Endothelial cell of umbilical vein (primary cell): ENCODE data around the gene TMEM107. TPM values are rescaled to one million over a fixed set of nuclear protein-coding genes. Genes with fewer than 3 reads are reported as not detected.

Source experiments
- BruUV-seq: library from RNA; stranded (reverse); fragments of 400-500 nt; replicated peaks from 2 replicates; lab custom pipeline; 2021; lab: Mats Ljungman, UMichigan
- CTCF ChIA-PET: fragments of 300-600, 350-600 bp; sonication (Branson Sonifier 250); formaldehyde crosslinking; loops from one replicate; lab custom pipeline; 2021; ENCODE audit warnings: antibody characterized with exemption, inconsistent platforms; lab: Charles Lee
- POLR2A ChIA-PET: fragments of 300-600, 350-600 bp; sonication (Branson Sonifier 250); formaldehyde crosslinking; loops from one replicate; lab custom pipeline; 2021; ENCODE audit warnings: antibody characterized with exemption, inconsistent platforms; lab: Charles Lee
- DNase-seq: peaks from one replicate; pipeline ENCODE4 v3.0.0-alpha.2; 2011; ENCODE audit warnings: low read depth, low spot score
- FAIRE-seq: peaks from 2 replicates; lab custom pipeline; 2011; peaks lifted over from hg19 to GRCh38; lab: Jason Lieb, UNC
- H2AFZ ChIP-seq: 2 replicates; pipeline ENCODE4 v1.6.0; 2012; ENCODE audit warnings: low read depth, low read length, control low read depth, inconsistent platforms
- H3K27ac ChIP-seq: 2 replicates; pipeline ENCODE4 v1.5.1; 2011; ENCODE audit warnings: low read depth, mild to moderate bottlenecking, control low read depth, low read length, moderate library complexity; ENCODE audit not compliant: insufficient read depth
- H3K27me3 ChIP-seq, 2 experiments: 2 replicates each; pipeline versions ENCODE4 v1.6.0 to v1.6.1; 2011; ENCODE audit warnings: low read length in 2 of 2, mixed read lengths in 1 of 2; ENCODE audit not compliant: control insufficient read depth in 2 of 2, insufficient read depth in 2 of 2
- H3K36me3 ChIP-seq, 2 experiments: 2 replicates in 1 of 2; 3 replicates in 1 of 2; pipeline ENCODE4 v1.5.1; 2011; ENCODE audit warnings: low read length in 2 of 2, mild to moderate bottlenecking in 1 of 2, moderate library complexity in 1 of 2; ENCODE audit not compliant: control insufficient read depth in 2 of 2, insufficient read depth in 2 of 2; ENCODE audit errors: extremely low read depth in 1 of 2
- H3K4me1 ChIP-seq: 3 replicates; pipeline ENCODE4 v1.5.1; 2011; ENCODE audit warnings: mild to moderate bottlenecking, low read length; ENCODE audit not compliant: control insufficient read depth, insufficient read depth; ENCODE audit errors: extremely low read depth
- H3K4me2 ChIP-seq: 2 replicates; pipeline ENCODE4 v1.6.1; 2011; ENCODE audit warnings: low read length, control low read depth, mixed read lengths; ENCODE audit not compliant: insufficient read depth
- H3K4me3 ChIP-seq, 3 experiments: fragments of 200-600 bp in 1 of 3; sonication (generic), shearing (Covaris generic) in 1 of 3; replicated peaks in 1 of 3; 2 replicates each; pipeline ENCODE4 v1.5.1; 2011 to 2016; ENCODE audit warnings: control low read depth in 3 of 3, low read length in 3 of 3, mild to moderate bottlenecking in 2 of 3, inconsistent platforms in 1 of 3, low read depth in 1 of 3, moderate library complexity in 1 of 3; ENCODE audit not compliant: insufficient read depth in 1 of 3
- H3K79me2 ChIP-seq: 2 replicates; pipeline ENCODE4 v1.6.0; 2012; ENCODE audit warnings: low read length, inconsistent platforms; ENCODE audit not compliant: control insufficient read depth, insufficient read depth
- H3K9ac ChIP-seq: replicated peaks from 2 replicates; pipeline ENCODE3; 2011; ENCODE audit warnings: low read length, control low read depth; ENCODE audit not compliant: insufficient read depth; ENCODE audit errors: extremely low read depth
- H3K9me1 ChIP-seq: replicated peaks from 3 replicates; pipeline ENCODE4 v1.6.0; 2011; ENCODE audit warnings: mild to moderate bottlenecking, low read length; ENCODE audit not compliant: control insufficient read depth, insufficient read depth; ENCODE audit errors: extremely low read depth
- H3K9me3 ChIP-seq: replicated peaks from 2 replicates; pipeline ENCODE4 v1.5.1; 2012; ENCODE audit warnings: low read length, inconsistent platforms; ENCODE audit not compliant: control insufficient read depth, insufficient read depth
- H4K20me1 ChIP-seq: replicated peaks from 2 replicates; pipeline ENCODE3; 2011; ENCODE audit warnings: mild to moderate bottlenecking, low read length; ENCODE audit not compliant: control insufficient read depth, insufficient read depth; ENCODE audit errors: extremely low read depth
- EZH2 ChIP-seq: IDR thresholded peaks from 2 replicates; pipeline ENCODE4 v1.6.1; 2012; ENCODE audit warnings: borderline replicate concordance, low read depth, mild to moderate bottlenecking, moderate library complexity, low read length, inconsistent platforms; ENCODE audit not compliant: severe bottlenecking
- FOS ChIP-seq: IDR thresholded peaks from 2 replicates; pipeline ENCODE4 v1.6.1; 2011; ENCODE audit warnings: mild to moderate bottlenecking, low read length, moderate library complexity, borderline replicate concordance; ENCODE audit not compliant: insufficient read depth
- GATA2 ChIP-seq: IDR thresholded peaks from 2 replicates; pipeline ENCODE4 v1.7.0; 2011; ENCODE audit warnings: low read depth, mild to moderate bottlenecking, moderate library complexity, mixed read lengths, low read length; ENCODE audit not compliant: insufficient read length, insufficient read depth
- JUN ChIP-seq: IDR thresholded peaks from 2 replicates; pipeline ENCODE4 v1.6.1; 2011; ENCODE audit warnings: borderline replicate concordance, low read depth; ENCODE audit not compliant: insufficient read length, insufficient read depth
- MYC ChIP-seq: IDR thresholded peaks from one replicate; pipeline ENCODE4 v1.6.1; 2011; ENCODE audit warnings: mild to moderate bottlenecking, low read depth, low read length
- POLR2A ChIP-seq: IDR thresholded peaks from 2 replicates; pipeline ENCODE4 v1.6.1; 2012; ENCODE audit warnings: low read depth, mild to moderate bottlenecking, control low read depth, low read length
- POLR2AphosphoS5 ChIP-seq: IDR thresholded peaks from 2 replicates; pipeline ENCODE4 v1.6.1; 2012; ENCODE audit warnings: low read depth, mild to moderate bottlenecking, control low read depth, low read length, moderate library complexity; ENCODE audit not compliant: insufficient read depth
- dilution Hi-C: fragments of 300-500 bp; cut with MboI; formaldehyde crosslinking; loops from one replicate; pipeline ENCODE4 v1.15.0; 2019; ENCODE audit warnings: low sequenced_read_pairs; ENCODE audit not compliant: extremely low pct_ligation_motif_present
- intact Hi-C: fragments of 100-400 bp; cut with micrococcal nuclease; formaldehyde crosslinking; loops from one replicate; pipeline ENCODE4 v1.10.0; 2022
- polyA plus RNA-seq, 4 experiments: library from polyadenylated mRNA; depleted of rRNA in 3 of 4; stranded (reverse) in 3 of 4; unstranded in 1 of 4; fragments of >200 nt; gene quantifications; 2 replicates each; pipeline versions ENCODE4 v1.2.1 to v1.2.3, GENCODE V29; 2011 to 2012; ENCODE audit warnings: missing spikeins in 1 of 4
- total RNA-seq: library from RNA; stranded (reverse); gene quantifications from 2 replicates; pipeline ENCODE4 v1.2.3, GENCODE V29; 2021
- TF ChIP-seq, protein P1 (sequence below), 2 donors: IDR thresholded peaks; 1 replicate in 1 of 2; 2 replicates in 1 of 2; pipeline ENCODE4 v1.5.1; 2011; ENCODE audit warnings: low read length in 2 of 2, mild to moderate bottlenecking in 2 of 2, moderate library complexity in 2 of 2, control low read depth in 1 of 2, inconsistent platforms in 1 of 2, low read depth in 1 of 2; ENCODE audit not compliant: insufficient read depth in 1 of 2; ENCODE audit errors: extremely low read depth in 1 of 2
- TF ChIP-seq, protein P2 (sequence below): IDR thresholded peaks from 2 replicates; pipeline ENCODE4 v1.6.1; 2011; ENCODE audit not compliant: insufficient read depth, insufficient read length

TMEM107 gene
- total and polyA plus RNA-seq, 2 donors (not counting 3 experiments of a cell fraction or from before 2014, with no cell fraction given): 20.4 to 31.6 TPM

DNA sequence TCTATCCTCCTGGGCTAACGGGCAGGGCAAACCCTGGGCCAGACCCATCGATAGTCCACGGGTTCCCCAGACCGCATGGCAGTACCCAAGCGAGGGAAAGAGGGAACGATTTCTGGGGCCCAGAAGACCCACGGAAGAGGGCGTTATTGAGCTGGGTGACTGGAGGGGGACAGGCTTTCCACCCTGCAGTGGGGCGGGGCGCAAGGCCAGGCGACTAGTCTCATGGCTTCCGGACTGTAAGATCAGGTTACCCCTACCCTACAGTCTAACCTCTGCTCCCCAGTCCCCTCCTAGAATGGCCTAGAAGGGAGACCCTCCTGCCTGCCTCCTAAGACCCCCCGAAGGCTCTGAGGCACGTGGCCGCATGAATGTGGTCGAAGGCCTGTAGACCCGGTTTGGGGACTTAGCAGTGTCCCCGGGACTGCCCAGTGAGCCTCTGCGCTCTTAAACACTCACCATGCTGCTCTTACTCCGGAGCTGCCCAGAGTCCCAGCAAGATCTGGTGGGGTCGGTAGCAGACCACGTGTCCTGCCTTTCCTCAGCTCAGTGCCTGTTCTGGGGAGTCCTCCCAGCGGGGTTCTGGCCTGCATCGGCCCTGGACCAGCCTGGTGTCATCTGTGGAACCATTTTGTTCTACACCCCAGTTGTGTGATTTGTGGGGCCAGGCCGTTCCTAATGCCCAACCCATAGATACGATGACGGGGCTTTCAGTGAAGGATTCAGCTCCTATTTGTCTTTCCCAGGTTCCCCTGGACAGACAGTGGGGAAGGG, 47.4 kb upstream of the TMEM107 start:
- Histone ChIP-seq H3K9ac (peak overlapping the region; percentile 66), H2AFZ (peak overlapping the region; percentile 57), H3K79me2 (no peaks in the 10 kb centered on the region), H3K36me3 (peaks cover 0 to 8% of the 10 kb centered on the region in 2 experiments), H4K20me1 (no peaks in the 10 kb centered on the region), H3K27ac (peak overlapping the region; percentile 90), H3K4me3 (peak overlapping the region in 2 of 3 experiments; percentile 41 to 58), H3K4me1 (peaks cover 9% of the 10 kb centered on the region), H3K9me1 (no peaks in the 10 kb centered on the region), H3K4me2 (peak overlapping the region; percentile 60), H3K9me3 (no peaks in the 10 kb centered on the region), H3K27me3 (no peaks in the 10 kb centered on the region)
- CTCF ChIA-PET: interaction anchor here (1.0 to 3.4 kb wide), 8 partner anchors 15 to 163 kb away, joined by 3 to 34 read pairs (median 4); partner anchors contain the start of genes BORCS6 and CTC1
- FAIRE-seq (no peak), DNase-seq (no peak)
- TF ChIP-seq POLR2AphosphoS5 (no peak), MYC (no peak), JUN (no peak), EZH2 (no peak), FOS (no peak), POLR2A (no peak), GATA2 (no peak)
- TF ChIP-seq, protein P1, sequence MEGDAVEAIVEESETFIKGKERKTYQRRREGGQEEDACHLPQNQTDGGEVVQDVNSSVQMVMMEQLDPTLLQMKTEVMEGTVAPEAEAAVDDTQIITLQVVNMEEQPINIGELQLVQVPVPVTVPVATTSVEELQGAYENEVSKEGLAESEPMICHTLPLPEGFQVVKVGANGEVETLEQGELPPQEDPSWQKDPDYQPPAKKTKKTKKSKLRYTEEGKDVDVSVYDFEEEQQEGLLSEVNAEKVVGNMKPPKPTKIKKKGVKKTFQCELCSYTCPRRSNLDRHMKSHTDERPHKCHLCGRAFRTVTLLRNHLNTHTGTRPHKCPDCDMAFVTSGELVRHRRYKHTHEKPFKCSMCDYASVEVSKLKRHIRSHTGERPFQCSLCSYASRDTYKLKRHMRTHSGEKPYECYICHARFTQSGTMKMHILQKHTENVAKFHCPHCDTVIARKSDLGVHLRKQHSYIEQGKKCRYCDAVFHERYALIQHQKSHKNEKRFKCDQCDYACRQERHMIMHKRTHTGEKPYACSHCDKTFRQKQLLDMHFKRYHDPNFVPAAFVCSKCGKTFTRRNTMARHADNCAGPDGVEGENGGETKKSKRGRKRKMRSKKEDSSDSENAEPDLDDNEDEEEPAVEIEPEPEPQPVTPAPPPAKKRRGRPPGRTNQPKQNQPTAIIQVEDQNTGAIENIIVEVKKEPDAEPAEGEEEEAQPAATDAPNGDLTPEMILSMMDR (IDR thresholded peaks at IDR 0.05; ENCODE audit: extremely low read depth in 1 of 2, insufficient read depth in 1 of 2, low read depth in 1 of 2, low read length in 2 of 2): no peak
- TF ChIP-seq, protein P2, sequence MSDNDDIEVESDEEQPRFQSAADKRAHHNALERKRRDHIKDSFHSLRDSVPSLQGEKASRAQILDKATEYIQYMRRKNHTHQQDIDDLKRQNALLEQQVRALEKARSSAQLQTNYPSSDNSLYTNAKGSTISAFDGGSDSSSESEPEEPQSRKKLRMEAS: no peak
- dilution Hi-C loops: no loop called here
- BruUV-seq: TSS peak; percentile 19
- POLR2A ChIA-PET: interaction anchor here (0.9 to 1.1 kb wide), 3 partner anchors 25 to 50 kb away, joined by 4 to 6 read pairs (median 5); no protein-coding TSS in a partner anchor
- intact Hi-C loops: no loop called here
